GM20431 (cell line): Measurements from ENCODE around the gene NELL2.

Source experiments
- in situ Hi-C: fragments of 300-500 bp; cut with MseI, MboI; formaldehyde crosslinking; loops from one replicate; pipeline ENCODE4 v1.15.0; 2020; ENCODE audit warnings: low sequenced_read_pairs; ENCODE audit not compliant: unreplicated experiment

NELL2 gene

GRCh38 chr12:44565163-44565562 is 311.0 kb downstream of the NELL2 start:
- in situ Hi-C loops = no loop called here

- in situ Hi-C loops = no loop called here
Observed at GRCh38 chr12:44563486-44563885, 312.6 kb downstream of the NELL2 start.

- in situ Hi-C loops = no loop called here
Observed at GRCh38 chr12:44558340-44559100, 317.6 kb downstream of the NELL2 start.

GRCh38 chr12:44555454-44555853 is 320.7 kb downstream of the NELL2 start:
- in situ Hi-C loops = no loop called here

GRCh38 chr12:44551631-44552030 is 324.5 kb downstream of the NELL2 start:
- in situ Hi-C loops = no loop called here

- in situ Hi-C loops = no loop called here
Observed at GRCh38 chr12:44550377-44550776, 325.7 kb downstream of the NELL2 start.

GRCh38 chr12:44546060-44546459 is 330.1 kb downstream of the NELL2 start:
- in situ Hi-C loops = no loop called here

- in situ Hi-C loops = no loop called here
Observed at GRCh38 chr12:44544018-44544417, 332.1 kb downstream of the NELL2 start.

- in situ Hi-C loops = no loop called here
Observed at GRCh38 chr12:44542716-44543115, 333.4 kb downstream of the NELL2 start.

GRCh38 chr12:44537354-44537753 is 338.8 kb downstream of the NELL2 start:
- in situ Hi-C loops = no loop called here

- in situ Hi-C loops = no loop called here
Observed at GRCh38 chr12:44532940-44533339, 343.2 kb downstream of the NELL2 start.

- in situ Hi-C loops = no loop called here
Observed at GRCh38 chr12:44531320-44531971, 344.7 kb downstream of the NELL2 start.

- in situ Hi-C loops = no loop called here
Observed at GRCh38 chr12:44526655-44527182, 349.4 kb downstream of the NELL2 start.

- in situ Hi-C loops = no loop called here
Observed at GRCh38 chr12:44525806-44526654, 350.1 kb downstream of the NELL2 start.

- in situ Hi-C loops = no loop called here
Observed at GRCh38 chr12:44523828-44524227, 352.3 kb downstream of the NELL2 start.

GRCh38 chr12:44521702-44522101 is 354.4 kb downstream of the NELL2 start:
- in situ Hi-C loops = no loop called here

GRCh38 chr12:44519931-44520330 is 356.2 kb downstream of the NELL2 start:
- in situ Hi-C loops = no loop called here

- in situ Hi-C loops = no loop called here
Observed at GRCh38 chr12:44511289-44511688, 364.8 kb downstream of the NELL2 start.

GRCh38 chr12:44510510-44510909 is 365.6 kb downstream of the NELL2 start:
- in situ Hi-C loops = no loop called here

GRCh38 chr12:44510076-44510475 is 366.0 kb downstream of the NELL2 start:
- in situ Hi-C loops = no loop called here

GRCh38 chr12:44509471-44509870 is 366.6 kb downstream of the NELL2 start:
- in situ Hi-C loops = no loop called here
